GM04503 (cell line): Measurements from ENCODE around the gene HSPA12B.
A peak's percentile ranks its signal among the peaks of the same experiment; 100 is the strongest.

ENCODE experiments used
- DNase-seq: peaks from one replicate; pipeline ENCODE4 v3.0.0-alpha.2; 2012; ENCODE audit warnings: low read depth

The HSPA12B gene

GRCh38 chr20:3767110-3767426 is 34.6 kb downstream of the HSPA12B start:
- DNase-seq, result no peak

- peak; percentile 85 for DNase-seq
Measured at GRCh38 chr20:3767427-3768341, 35.2 kb downstream of the HSPA12B start, which contains the start of gene ADISSP. Gene ADISSP, minus strand, starts transcription at chr20:3767753. Its CDS starts 7,653 bp downstream, at chr20:3760100.

DNA sequence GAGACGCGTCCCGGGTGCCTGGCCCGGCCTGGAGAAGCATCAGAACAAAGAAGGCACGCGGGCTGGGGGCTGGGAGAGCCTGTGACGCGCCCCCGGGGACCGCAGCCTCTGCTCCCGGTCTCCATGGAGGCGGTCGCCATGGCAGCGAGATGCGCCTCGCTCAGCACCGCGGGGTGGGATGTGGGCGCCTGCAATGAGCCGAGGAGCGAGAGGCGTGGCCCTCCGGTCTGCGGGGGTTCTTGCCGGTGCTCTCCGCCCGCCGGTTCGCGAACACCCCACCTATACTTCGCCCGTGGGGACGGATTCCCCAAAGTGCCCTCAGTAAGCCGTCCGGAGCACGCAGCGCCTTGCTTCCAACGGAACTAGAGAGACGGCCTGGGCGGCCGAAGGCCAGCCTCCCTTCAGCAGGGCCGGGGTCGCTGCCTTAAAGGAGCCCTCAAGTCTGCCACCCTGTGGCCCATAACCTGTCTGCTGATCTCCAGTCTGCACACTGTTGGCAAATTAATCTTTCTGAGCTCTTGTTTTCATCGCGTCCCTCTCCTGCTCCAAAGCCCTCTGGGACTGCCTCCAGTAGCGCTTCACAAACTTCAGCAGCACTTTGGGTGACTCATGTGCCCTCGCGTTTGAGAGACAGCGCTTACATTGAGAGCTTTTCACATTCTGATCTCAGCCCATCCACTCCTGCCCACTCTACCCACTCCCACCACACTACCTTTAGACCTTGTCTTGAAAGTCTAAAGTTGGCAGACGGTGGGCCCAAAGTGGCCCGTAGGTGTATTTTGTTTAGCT is 36.1 kb downstream of the HSPA12B start:
- peak; percentile 55 for DNase-seq

DNA sequence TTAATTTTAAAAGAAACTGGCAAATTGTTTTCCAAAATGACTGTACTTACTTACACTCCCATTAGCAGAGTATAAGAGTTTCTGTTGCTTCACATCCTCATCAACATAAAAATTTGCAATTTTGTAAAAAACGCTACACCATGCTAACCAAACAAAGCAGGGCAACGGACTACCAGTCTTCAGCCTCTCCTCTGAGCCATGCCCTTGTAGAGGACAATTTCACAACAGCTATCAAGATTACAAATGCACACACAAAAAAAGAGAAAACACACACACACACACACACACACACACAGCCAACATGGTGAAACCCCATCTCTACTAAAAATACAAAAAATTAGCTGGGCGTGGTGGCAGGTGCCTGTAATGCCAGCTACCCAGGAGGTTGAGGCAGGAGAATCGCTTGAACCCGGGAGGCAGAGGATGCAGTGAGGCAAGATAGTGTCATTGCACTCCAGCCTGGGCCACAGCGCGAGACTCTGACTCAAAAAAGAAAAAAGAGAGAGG is 39.1 kb downstream of the HSPA12B start:
- no peak for DNase-seq

DNA sequence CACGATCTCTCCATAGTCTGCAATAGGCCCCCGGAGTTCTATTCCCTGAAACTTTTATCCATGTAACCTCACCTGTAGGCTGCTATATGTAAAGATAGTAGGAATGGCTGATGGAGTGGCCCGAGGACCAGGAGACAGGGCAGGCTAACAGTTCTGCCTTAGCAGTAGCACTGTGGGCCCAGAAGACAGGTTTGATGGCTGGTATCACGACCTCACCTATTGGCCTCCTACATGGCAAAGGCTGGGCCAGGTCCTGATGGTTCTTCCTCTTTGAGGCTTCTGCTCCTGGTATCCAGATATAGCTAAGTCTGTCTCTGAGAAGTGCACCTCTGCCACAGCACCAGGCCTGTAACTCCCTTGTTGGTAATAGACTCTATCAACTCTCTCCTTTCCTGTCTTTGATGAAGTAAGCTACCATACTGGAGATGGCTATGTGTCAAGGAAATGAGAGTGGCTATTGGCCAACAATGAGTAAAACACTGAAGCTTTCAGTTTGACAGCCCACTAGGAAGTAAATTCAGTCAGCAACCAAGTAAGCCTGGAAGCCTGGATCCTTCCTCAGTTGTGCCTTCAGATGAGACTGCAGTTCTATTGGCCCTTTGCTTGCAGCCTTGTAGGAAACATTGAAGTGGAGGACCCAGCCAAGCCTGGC is 43.1 kb downstream of the HSPA12B start:
- DNase-seq, result no peak

- no peak for DNase-seq
Measured at GRCh38 chr20:3777381-3777715, 44.9 kb downstream of the HSPA12B start.

DNA sequence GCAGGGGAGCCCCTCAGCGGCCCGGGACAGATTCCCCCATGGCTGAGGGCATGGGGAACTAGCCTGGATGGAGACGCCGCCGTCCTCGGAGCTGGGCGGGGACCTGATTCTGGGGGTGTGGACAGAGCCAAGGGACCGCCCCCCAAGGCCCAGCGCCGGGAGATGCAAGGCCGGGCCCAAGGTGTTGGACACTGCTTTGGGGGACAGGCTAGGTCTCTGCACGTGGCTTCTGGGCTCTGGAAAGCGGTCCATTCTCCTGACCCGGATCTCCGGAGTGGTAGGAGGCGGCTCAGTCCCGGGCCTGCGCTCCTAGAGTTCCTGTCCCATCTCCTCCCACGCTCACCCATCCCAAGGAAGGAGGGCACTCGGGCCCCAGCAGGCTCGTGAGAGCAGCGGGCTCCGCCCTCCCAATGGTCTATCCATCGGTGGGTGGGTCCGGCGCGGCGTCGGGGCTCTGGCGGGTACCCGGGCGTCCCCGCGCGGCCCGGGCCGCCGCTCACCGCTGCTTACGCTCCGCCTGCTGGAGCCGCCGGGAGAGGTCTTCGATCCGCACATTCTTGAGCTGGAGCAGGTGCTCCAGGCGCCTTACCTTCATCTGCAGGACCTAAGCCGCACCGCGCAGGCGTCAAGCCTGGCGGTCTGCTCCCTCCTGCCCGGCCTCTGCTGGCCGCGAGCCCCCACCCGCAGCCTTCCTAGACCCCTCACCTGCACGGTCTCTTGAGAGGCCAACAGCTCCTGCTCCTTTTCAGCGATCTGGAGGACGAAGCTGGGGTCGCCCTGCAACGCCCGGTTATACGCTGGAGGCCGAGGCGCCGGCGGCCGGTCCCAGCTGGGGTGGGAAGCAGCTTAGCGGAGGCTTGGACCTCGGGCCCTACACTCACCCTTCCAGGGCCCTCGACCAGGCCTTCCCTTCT is 45.5 kb downstream of the HSPA12B start:
- no peak for DNase-seq

DNA sequence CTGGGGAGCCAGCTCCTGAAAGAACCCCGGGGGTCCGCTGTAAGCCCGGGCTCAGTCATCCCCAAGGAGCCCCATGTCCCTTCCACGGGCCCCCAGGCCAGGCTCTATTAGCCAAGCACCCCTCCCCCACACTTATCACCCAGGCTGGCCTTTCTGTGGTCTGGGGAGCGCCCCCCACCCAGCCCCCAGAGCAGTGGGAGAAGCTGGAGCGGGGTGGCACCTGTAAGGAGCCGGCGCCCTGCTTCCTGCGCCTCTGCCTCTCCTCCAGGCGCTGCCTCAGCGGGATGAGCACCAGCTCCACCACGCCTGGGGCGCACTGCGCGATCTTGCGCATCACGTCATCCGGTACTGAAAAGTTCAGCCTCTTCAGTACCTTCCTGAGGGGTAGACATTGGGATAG is 46.5 kb downstream of the HSPA12B start:
- DNase-seq, result no peak

- peak; percentile 84 for DNase-seq
Measured at GRCh38 chr20:3781153-3781910, 48.8 kb downstream of the HSPA12B start, which contains the start of gene SPEF1. Gene SPEF1, minus strand, starts transcription at chr20:3781448. Its CDS starts 161 bp downstream, at chr20:3781287.

GRCh38 chr20:3782597-3782996 is 50.1 kb downstream of the HSPA12B start:
- DNase-seq, result no peak

- no peak for DNase-seq
Measured at GRCh38 chr20:3783068-3783489, 50.6 kb downstream of the HSPA12B start.

DNA sequence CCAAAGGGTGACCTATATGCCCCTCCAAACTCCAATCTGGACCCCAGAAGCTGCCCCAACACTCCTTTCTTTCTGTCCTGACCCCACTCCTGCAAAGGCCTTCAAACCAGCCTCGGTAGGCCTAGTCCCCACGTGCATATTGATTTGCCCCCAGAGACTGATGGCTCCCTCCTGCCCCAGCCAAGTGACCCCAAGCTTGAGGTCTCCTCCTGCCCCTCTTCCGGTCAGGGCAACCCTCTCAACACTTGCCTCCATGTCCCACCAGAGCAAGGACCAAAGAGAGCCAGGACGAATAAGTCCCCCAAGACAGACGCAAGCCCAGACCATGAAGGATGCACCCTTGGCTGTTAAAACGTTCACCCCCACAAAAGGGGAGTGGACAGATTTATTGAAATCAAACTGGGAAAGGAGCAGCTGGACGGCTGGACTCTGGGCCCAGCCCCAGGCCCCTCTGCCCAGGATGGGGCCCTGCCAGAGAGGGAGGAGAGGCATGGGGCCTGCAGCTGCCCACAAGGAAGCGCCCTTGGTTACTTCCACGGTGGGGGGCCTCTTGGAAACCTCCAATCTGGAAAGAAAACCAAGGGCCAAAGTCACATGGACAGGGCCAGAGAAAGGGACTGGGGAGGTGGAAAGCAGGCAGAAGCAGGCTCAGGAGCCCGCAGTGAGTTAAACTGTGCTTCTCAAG is 51.2 kb downstream of the HSPA12B start:
- DNase-seq, result no peak

DNA sequence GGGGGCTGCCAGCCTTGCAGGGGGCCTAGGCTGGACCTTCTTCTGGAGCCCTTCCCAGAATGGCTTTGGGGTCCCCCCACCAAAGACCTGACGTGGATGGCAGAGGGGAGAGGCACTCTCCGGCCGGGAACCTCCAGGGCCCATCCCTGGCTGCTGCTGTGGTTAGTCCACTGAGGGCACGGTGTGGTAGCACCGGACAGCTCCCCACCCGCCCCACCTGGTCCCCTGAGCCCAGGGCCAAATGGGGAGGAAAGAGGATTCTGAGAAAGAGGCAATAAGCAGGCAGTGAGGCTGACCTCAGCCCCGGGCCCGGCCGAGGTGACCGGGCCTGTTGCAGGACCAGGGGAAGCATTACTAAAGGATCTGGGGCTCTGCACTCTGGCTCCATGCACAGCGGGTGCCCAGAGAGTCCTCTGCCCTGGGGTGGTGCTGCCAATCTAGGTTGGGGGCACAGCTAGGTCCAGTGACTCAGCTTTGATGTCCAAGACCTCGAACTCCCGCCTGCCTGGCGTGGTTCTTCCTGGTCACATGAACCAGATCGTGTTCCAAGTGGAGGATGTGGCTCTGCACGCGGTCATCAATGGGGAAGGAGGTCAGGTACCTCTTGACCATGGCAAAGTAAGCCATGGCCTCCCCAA is 51.9 kb downstream of the HSPA12B start:
- DNase-seq, result no peak

- no peak for DNase-seq
Measured at GRCh38 chr20:3784863-3785239, 52.4 kb downstream of the HSPA12B start.

DNA sequence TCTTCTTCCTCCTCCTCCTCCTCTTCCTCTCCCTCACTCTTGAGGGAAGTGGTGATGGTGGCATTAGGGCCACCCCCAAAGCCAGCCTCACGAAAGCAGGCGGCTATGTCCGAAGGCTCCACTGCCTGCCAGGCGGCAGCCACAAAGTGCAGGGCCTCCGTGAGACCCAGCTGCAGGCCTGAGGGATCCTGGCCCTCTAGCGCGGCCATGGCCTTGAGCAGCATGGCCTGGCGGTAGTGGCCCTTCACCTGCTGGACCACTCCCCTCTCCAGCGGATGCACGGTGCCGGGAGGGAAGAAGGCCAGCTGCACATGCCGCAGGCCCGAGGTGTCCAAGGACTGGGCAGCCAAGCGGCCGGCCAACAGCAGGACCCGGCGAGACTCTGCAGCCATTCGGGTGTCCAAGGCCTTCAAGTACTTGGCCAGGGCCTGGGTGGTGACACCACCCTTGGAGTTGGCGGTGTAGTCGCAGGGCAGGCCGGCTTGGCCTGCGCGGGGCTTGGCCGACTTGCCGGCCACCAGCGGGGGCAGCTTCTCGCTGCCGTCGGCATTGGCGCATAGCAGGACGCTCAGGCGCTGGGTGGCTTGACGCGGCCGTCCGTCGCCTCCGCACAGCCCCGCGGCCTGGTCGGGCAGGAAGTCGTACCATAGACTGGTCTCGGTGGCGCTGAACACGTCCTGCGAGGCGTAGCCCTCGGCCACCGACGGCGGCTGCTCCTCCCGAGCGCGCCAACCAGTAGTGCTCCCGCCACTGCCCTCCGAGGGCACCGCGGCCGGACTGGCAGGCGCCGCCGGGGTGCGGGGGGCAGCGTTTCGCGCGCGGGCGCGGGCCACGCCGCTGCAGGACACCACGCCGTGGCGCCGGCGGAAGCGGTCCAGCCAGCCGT is 53.0 kb downstream of the HSPA12B start:
- no peak for DNase-seq

DNA sequence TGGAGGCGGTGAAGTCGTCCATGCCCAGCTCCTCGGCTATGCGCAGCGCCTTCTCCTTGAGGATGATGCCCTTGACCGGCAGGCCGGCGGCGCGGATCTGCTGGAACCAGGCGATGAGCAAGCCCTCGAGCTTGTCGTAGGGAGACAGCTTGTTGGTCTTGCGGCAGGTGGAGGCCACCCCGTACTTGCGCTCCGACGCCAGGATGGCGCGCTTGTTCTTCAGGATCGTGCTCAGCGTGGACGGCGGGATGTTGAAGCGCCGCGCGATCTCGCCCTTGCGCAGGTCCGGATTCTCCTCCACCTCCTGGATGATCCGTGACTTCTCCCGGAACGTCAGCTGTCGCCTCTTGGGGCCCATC is 53.6 kb downstream of the HSPA12B start:
- no peak for DNase-seq

DNA sequence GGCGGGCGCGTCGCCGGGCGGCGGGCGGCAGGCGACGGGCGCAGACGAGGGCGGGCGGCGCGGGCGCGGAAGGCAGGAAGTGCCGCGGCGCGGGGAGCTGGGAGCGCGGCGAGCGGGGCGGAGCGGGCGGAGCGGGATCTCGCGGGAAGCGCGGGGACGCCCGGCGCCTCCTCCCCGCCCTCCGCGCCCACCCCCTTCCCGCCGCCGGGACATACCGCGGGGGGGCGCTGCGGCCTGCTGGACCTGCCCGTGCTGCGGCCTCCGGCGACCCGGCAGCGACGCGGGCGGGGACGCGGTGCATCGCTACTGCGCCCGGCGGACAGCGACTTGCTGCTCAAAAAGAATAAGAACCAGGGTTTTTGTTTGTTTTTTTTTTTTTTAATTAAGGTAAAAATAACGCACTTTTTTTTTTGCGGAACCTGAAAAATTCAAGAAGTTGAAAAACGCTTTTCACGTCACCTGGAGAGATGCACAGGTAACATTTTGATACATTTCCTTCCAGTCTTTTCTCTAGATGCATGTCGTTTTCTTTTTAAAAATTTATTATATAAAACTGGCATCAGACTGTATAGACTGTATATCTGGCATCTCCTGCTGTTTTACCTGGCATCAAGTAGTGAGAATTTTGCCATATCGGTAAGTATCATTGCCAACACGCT is 54.3 kb downstream of the HSPA12B start, which contains the start of gene CENPB:
CENPB (minus strand) TSS at position 76 of the 659 bp plus-strand sequence. CDS start 257 bp downstream, outside the sequence.
- no peak for DNase-seq
